ENCODE data around the gene ADD1. TPM values are rescaled to one million over a fixed set of nuclear protein-coding genes. Genes with fewer than 3 reads are reported as not detected.

Gene ADD1
- total and polyA plus RNA-seq, 2 donors (not counting 1 experiment from before 2014, with no cell fraction given): 302 to 383 TPM

- Histone ChIP-seq H4K20me1 (ENCODE audit: control insufficient read depth, insufficient read depth, low read length, poor library complexity, severe bottlenecking) (peaks cover 9% of the 10 kb centered on the region), H3K4me1 (ENCODE audit: control insufficient read depth in 2 of 2, insufficient read depth in 2 of 2, low read length in 2 of 2) (peaks cover 75 to 95% of the 10 kb centered on the region in 2 donors), H3K9me3 (ENCODE audit: control extremely low read depth in 1 of 3, control insufficient read depth in 2 of 3, insufficient read depth in 1 of 3, low read length in 2 of 3) (no peaks in the 10 kb centered on the region), H3K9ac (ENCODE audit: low read length) (peak overlapping the region; percentile 63), H3K79me2 (ENCODE audit: control insufficient read depth, insufficient read depth, low read length) (peaks cover 81% of the 10 kb centered on the region), H3K27ac (ENCODE audit: low read length in 2 of 2) (peak overlapping the region; percentile 76 to 83), H2AFZ (ENCODE audit: insufficient read depth, low read depth, low read length, poor library complexity, severe bottlenecking) (no peak overlapping the region), H3K36me3 (replicated peaks in 1 of 2; ENCODE audit: control extremely low read depth in 1 of 2, control insufficient read depth in 1 of 2, extremely low read depth in 1 of 2, insufficient read depth in 2 of 2, low read length in 1 of 2) (peaks cover 0 to 10% of the 10 kb centered on the region in 2 experiments), H3K4me2 (replicated peaks; ENCODE audit: low read depth, low read length, poor library complexity, severe bottlenecking) (peak overlapping the region; percentile 86), H3K27me3 (replicated peaks in 1 of 4; ENCODE audit: control extremely low read depth in 1 of 4, control insufficient read depth in 3 of 4, insufficient read depth in 4 of 4, low read length in 3 of 4) (no peaks in the 10 kb centered on the region), H3K4me3 (ENCODE audit: control extremely low read depth in 1 of 5, extremely low read depth in 1 of 5, insufficient read depth in 1 of 5, low read depth in 2 of 5, low read length in 4 of 5) (peak overlapping the region; percentile 46 to 67 (median 59))
- peak overlapping the region; percentile 90 for H3K27ac Mint-ChIP-seq
- no peak for ATAC-seq (ENCODE audit: low read depth)
- intact Hi-C loops (cut with micrococcal nuclease): loop anchor here (2.0 kb wide), 2 partner anchors 13 to 35 kb away; no protein-coding TSS in a partner anchor
- no peaks in the 10 kb centered on the region for H3K27me3 Mint-ChIP-seq
- peaks cover 70% of the 10 kb centered on the region for H3K4me1 Mint-ChIP-seq
- WGBS (ENCODE audit: insufficient coverage): 81% methylated on average over 21 of the region's 23 CpGs
- TF ChIP-seq EZH2 (IDR thresholded peaks at IDR 0.05; ENCODE audit: borderline replicate concordance, insufficient read depth, low read depth, low read length, poor library complexity, severe bottlenecking) (no peak), CTCF (IDR thresholded peaks at IDR 0.05) (no peak)
- H3K9me3 Mint-ChIP-seq (ENCODE audit: insufficient read depth): no peaks in the 10 kb centered on the region
- DNase-seq: peak; percentile 12
- peak overlapping the region; percentile 78 for H3K4me3 Mint-ChIP-seq
- ChIA-PET CTCF (interaction anchor here (1.2 kb wide), 2 partner anchors 34 to 35 kb away, joined by 3 to 5 read pairs; no protein-coding TSS in a partner anchor), POLR2A (interaction anchor here (0.5 to 2.7 kb wide), 6 partner anchors 11 to 120 kb away, joined by 3 to 18 read pairs (median 7); no protein-coding TSS in a partner anchor)
Measured at GRCh38 chr4:2799971-2800690, 43.5 kb upstream of the ADD1 start.
